VCaP (cell line): Measurements from ENCODE around the gene SMARCD2.

ENCODE experiments used
- H3K27ac ChIP-seq: fragments of 450-650 bp; 2 replicates; pipeline ENCODE4 v1.5.1; 2017
- CTCF ChIP-seq: fragments of 450-650 bp; conservative IDR thresholded peaks from 2 replicates; pipeline ENCODE4 v1.5.1; 2017; ENCODE audit warnings: mild to moderate bottlenecking, moderate library complexity

SMARCD2 gene

GRCh38 chr17:63833026-63833740 is 9.3 kb downstream of the SMARCD2 start:
- TF ChIP-seq CTCF: no peak
- H3K27ac ChIP-seq: no peak overlapping the region

- H3K27ac ChIP-seq: no peak overlapping the region
- no peak for TF ChIP-seq CTCF
These were observed 10.0 kb downstream of the SMARCD2 start for GRCh38 chr17:63832455-63832854.

GRCh38 chr17:63832014-63832413 is 10.5 kb downstream of the SMARCD2 start:
- TF ChIP-seq CTCF: no peak
- H3K27ac ChIP-seq: no peak overlapping the region

GRCh38 chr17:63831505-63831904 is 11.0 kb downstream of the SMARCD2 start:
- no peak overlapping the region for H3K27ac ChIP-seq
- no peak for TF ChIP-seq CTCF

- H3K27ac ChIP-seq: no peak overlapping the region
- TF ChIP-seq CTCF: no peak
These were observed 11.5 kb downstream of the SMARCD2 start for GRCh38 chr17:63830904-63831491.

GRCh38 chr17:63830278-63830677 is 12.2 kb downstream of the SMARCD2 start:
- no peak for TF ChIP-seq CTCF
- H3K27ac ChIP-seq: no peak overlapping the region

GRCh38 chr17:63828936-63829335 is 13.5 kb downstream of the SMARCD2 start:
- no peak for TF ChIP-seq CTCF
- H3K27ac ChIP-seq: peak overlapping the region; percentile 93; the same call in 1 of the 2 replicates
